Measurements from ENCODE around the gene GRID2. TPM values are rescaled to one million over a fixed set of nuclear protein-coding genes. Genes with fewer than 3 reads are reported as not detected.

Gene GRID2
- total and polyA plus RNA-seq, 2 donors (not counting 1 experiment from before 2014, with no cell fraction given) = under 0.01 to 0.02 TPM

- Histone ChIP-seq H3K4me2 (ENCODE audit: extremely low read depth, insufficient read depth, low read length) (no peak overlapping the region), H3K79me2 (ENCODE audit: control insufficient read depth, insufficient read depth, low read length) (no peaks in the 10 kb centered on the region), H3K4me1 (ENCODE audit: control insufficient read depth, extremely low read depth, insufficient read depth, low read length) (no peaks in the 10 kb centered on the region), H4K20me1 (ENCODE audit: control insufficient read depth, extremely low read depth, insufficient read depth, low read length) (no peaks in the 10 kb centered on the region), H3K4me3 (replicated peaks in 1 of 4; ENCODE audit: control extremely low read depth in 1 of 4, insufficient read depth in 1 of 4, low read depth in 3 of 4, low read length in 4 of 4) (no peak overlapping the region), H3K27me3 (ENCODE audit: control insufficient read depth, insufficient read depth, low read length) (no peaks in the 10 kb centered on the region), H3K27ac (ENCODE audit: insufficient read depth, low read length) (no peak overlapping the region), H3K9me3 (ENCODE audit: control insufficient read depth, insufficient read depth, low read depth, low read length) (no peaks in the 10 kb centered on the region), H3K9ac (ENCODE audit: insufficient read depth, low read length) (no peak overlapping the region), H2AFZ (ENCODE audit: low read length) (no peak overlapping the region), H3K36me3 (ENCODE audit: control insufficient read depth, insufficient read depth, low read length) (no peaks in the 10 kb centered on the region)
- TF ChIP-seq CTCF (conservative IDR thresholded peaks at IDR 0.05 in 1 of 2, IDR thresholded peaks at IDR 0.05 in 1 of 2; ENCODE audit: low read depth in 1 of 2, low read length in 2 of 2) = no peak
- no peak for TF ChIP-seq EZH2 (IDR thresholded peaks at IDR 0.05; ENCODE audit: low read length, missing control alignments)
- no peak for DNase-seq (ENCODE audit: low read depth in 2 of 2)
Measured at GRCh38 chr4:93053140-93053539, 749.4 kb downstream of the GRID2 start.

DNA sequence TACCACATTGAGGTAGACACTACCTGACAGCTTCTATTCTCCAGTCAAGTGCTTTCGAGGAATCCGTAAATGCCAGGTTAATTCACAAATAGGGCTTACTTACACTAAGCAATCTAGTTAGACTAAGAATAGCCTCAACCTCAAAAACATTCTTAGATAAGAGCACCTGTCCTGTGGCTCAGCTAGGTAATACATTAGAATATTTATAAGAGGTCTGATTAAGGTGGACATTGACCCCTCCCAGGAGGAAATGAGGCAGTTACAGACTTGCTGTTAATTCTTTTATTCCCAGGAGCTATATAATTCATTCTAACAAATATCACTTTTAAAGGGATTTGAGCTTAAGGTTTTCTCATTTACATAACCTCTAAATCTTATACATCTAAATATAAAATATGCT is 758.1 kb downstream of the GRID2 start:
- DNase-seq (ENCODE audit: low read depth in 2 of 2) = no peak
- no peak overlapping the region for H3K27ac ChIP-seq (ENCODE audit: insufficient read depth, low read length)

DNA sequence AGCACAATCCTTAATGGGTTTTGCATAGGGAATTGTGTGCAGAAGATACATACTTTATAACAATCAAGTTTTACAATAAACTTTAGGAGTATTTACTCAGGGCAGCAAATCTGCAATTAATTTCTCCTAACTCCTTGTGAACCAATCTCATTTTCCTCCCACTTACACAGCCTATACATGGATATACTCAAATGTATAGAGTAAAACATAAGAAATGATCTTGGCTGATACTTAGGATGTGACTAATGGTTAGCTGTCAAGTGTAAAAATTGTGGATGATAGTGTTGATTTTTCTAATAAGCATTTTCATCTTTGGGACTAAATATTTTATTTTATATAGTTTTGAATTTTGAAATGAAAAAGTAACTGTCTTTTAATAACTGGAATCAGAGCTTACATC is 759.6 kb downstream of the GRID2 start:
- Histone ChIP-seq H3K9me3 (ENCODE audit: control insufficient read depth, insufficient read depth, low read depth, low read length) (no peaks in the 10 kb centered on the region), H3K27ac (ENCODE audit: insufficient read depth, low read length) (no peak overlapping the region), H3K79me2 (ENCODE audit: control insufficient read depth, insufficient read depth, low read length) (no peaks in the 10 kb centered on the region), H3K4me1 (ENCODE audit: control insufficient read depth, extremely low read depth, insufficient read depth, low read length) (no peaks in the 10 kb centered on the region), H4K20me1 (ENCODE audit: control insufficient read depth, extremely low read depth, insufficient read depth, low read length) (no peaks in the 10 kb centered on the region), H3K4me2 (ENCODE audit: extremely low read depth, insufficient read depth, low read length) (no peak overlapping the region), H2AFZ (ENCODE audit: low read length) (no peak overlapping the region), H3K27me3 (ENCODE audit: control insufficient read depth, insufficient read depth, low read length) (no peaks in the 10 kb centered on the region), H3K36me3 (ENCODE audit: control insufficient read depth, insufficient read depth, low read length) (no peaks in the 10 kb centered on the region), H3K4me3 (replicated peaks in 1 of 4; ENCODE audit: control extremely low read depth in 1 of 4, insufficient read depth in 1 of 4, low read depth in 3 of 4, low read length in 4 of 4) (no peak overlapping the region), H3K9ac (ENCODE audit: insufficient read depth, low read length) (no peak overlapping the region)
- TF ChIP-seq CTCF (conservative IDR thresholded peaks at IDR 0.05 in 1 of 2, IDR thresholded peaks at IDR 0.05 in 1 of 2; ENCODE audit: low read depth in 1 of 2, low read length in 2 of 2) (no peak), EZH2 (IDR thresholded peaks at IDR 0.05; ENCODE audit: low read length, missing control alignments) (no peak)
- no peak for DNase-seq (ENCODE audit: low read depth in 2 of 2)

More for the DNA sequence above, 758.1 kb downstream of the GRID2 start:
- Histone ChIP-seq H3K4me3 (replicated peaks in 1 of 4; ENCODE audit: control extremely low read depth in 1 of 4, insufficient read depth in 1 of 4, low read depth in 3 of 4, low read length in 4 of 4) (no peak overlapping the region), H3K9ac (ENCODE audit: insufficient read depth, low read length) (no peak overlapping the region), H3K4me1 (ENCODE audit: control insufficient read depth, extremely low read depth, insufficient read depth, low read length) (no peaks in the 10 kb centered on the region), H3K79me2 (ENCODE audit: control insufficient read depth, insufficient read depth, low read length) (no peaks in the 10 kb centered on the region), H4K20me1 (ENCODE audit: control insufficient read depth, extremely low read depth, insufficient read depth, low read length) (no peaks in the 10 kb centered on the region), H3K36me3 (ENCODE audit: control insufficient read depth, insufficient read depth, low read length) (no peaks in the 10 kb centered on the region), H3K4me2 (ENCODE audit: extremely low read depth, insufficient read depth, low read length) (no peak overlapping the region), H3K27me3 (ENCODE audit: control insufficient read depth, insufficient read depth, low read length) (no peaks in the 10 kb centered on the region), H2AFZ (ENCODE audit: low read length) (no peak overlapping the region), H3K9me3 (ENCODE audit: control insufficient read depth, insufficient read depth, low read depth, low read length) (no peaks in the 10 kb centered on the region)
- no peak for TF ChIP-seq EZH2 (IDR thresholded peaks at IDR 0.05; ENCODE audit: low read length, missing control alignments)
- TF ChIP-seq CTCF (conservative IDR thresholded peaks at IDR 0.05 in 1 of 2, IDR thresholded peaks at IDR 0.05 in 1 of 2; ENCODE audit: low read depth in 1 of 2, low read length in 2 of 2) = no peak

All from fibroblast of lung (primary cell).